ENCODE results near the gene TMEM245. TPM values are rescaled to one million over a fixed set of nuclear protein-coding genes. Genes with fewer than 3 reads are reported as not detected.
A peak's percentile ranks its signal among the peaks of the same experiment; 100 is the strongest.

TMEM245 gene
- total RNA-seq, 1 donor from 2014 or later, result 82.4 TPM

DNA sequence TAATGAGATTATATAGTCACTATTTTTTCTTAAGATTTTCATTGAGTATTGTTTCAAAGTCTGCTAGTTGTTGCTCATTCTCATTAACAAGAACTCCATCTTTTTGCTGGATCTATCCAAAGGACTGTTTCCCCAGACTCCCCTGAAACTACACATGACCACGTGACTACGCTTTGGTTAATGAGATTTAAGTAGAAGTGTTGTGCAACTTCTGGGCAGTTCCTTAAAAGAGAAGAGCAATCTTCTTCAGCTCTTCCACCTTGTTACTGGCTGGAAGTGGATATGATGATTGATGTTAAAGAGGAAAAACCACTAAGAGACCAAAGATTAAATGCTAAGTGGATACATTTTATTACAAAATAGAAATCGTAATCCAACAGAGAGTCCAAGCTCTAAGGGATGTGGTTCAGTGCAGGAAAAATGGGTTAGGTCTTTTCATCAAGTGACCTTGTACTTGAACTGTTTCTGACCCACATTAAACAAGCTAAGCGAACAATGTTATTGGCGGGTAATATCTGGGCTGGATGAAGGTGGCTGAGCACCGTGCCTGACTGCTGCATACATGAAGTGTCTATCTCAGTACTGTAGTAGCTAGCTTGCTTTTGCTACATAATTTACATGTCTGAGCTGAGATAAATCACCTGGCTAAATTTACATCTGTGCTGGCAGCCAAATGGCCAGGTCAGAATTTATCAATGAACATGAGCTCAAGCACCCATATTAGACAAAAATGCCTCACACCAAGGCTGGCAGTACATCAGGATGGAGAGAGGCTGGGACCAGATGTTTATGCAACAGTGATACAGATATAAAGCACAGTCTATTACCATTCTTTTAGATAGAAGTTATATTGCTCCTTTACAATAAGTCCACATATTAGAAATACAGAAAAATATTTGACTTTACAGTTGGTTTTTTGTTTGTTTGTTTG is 98.9 kb downstream of the TMEM245 start:
- DNase-seq, result no peak

DNA sequence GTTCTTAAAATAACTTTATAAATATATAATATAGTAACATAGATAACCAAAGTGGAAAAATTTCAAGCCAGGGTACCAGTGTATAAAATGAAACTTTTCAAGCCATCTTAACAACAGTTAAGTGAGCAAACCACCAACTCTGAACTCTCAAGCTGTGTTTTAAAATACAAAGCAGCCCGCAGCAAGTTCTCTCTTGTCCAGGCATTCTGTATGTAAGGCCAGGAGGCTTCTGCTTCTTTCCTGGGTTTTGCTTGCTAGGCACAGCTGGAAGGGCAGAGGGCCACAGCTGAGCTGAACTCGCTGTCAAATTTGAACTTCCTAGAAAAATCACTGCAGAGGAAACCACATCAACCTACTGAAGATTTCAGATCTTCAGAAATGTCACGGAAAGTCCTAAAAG is 99.6 kb downstream of the TMEM245 start:
- no peak for DNase-seq

DNA sequence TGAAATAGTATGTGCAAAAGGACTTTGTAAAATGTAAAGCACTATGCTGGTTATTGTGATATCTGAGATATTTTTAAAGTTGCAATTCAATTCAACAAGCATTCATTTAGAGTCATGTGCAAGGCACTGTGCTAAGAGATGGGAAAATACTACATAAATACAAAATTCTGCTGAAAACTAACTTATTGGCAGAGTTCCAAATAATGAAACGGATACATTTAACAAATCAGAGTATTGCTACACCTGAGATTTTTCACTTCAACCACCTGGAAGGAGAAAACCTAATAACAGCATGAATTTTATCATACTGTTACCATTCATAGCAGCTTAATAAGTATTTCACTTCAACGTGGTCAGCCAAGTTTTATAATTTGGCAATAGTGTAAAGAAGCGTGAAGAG is 100.3 kb downstream of the TMEM245 start:
- DNase-seq, result no peak

DNA sequence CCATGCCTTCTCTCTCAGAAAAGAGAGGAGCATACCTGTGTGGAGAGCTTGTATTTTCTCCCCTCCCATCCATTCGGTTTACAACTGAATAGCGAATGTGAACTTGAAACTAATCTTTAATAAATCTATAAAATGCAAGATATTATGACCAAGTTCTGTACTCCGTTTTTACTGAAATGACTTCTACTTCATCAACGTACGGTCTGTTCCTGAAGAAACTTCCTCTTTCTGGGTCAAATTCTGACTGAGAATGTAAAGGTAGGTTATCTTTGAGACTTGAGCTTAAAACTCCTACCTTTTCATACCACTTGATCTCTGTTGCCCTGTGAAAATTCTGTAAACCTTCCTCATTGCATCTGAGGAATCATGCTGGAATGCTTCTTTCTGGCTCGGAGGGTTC is 102.3 kb downstream of the TMEM245 start:
- DNase-seq, result no peak

DNA sequence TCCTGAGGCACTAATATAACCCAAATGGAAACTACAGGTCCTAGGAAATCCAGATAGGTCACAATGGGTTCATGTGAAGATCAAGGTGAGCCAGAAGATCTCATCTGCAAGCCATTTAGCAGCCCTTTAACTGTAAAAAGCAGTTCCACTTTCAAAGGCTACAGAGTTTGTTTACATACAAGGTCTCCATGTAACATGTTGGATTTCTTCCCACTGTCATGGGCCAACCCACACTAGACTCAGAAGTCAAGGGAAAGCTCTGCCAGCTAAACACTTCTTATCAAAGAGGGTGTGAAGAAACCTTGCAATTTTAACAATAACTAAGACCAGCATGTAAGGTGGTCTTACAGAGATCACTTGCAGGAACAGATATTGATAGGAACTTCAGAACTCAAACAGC is 102.7 kb downstream of the TMEM245 start:
- DNase-seq, result no peak

DNA sequence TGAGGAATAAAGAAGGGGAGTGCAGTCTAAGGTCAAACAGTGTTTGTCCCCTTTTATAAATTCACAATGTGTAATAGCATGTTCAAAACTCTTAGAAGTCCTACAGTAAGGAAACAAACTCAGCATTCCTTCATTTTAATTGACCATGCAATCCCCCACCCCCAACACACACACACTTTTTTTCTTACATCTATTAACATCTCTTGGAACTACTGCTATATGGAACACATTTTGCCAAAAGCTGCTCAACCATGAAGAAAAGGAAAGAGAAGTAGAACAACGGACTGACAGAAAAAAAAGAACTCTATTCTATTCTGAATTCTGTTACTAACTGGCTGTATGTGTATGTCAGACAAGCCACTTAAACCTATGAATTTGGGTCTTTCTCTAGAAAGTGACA is 103.6 kb downstream of the TMEM245 start:
- no peak for DNase-seq

DNA sequence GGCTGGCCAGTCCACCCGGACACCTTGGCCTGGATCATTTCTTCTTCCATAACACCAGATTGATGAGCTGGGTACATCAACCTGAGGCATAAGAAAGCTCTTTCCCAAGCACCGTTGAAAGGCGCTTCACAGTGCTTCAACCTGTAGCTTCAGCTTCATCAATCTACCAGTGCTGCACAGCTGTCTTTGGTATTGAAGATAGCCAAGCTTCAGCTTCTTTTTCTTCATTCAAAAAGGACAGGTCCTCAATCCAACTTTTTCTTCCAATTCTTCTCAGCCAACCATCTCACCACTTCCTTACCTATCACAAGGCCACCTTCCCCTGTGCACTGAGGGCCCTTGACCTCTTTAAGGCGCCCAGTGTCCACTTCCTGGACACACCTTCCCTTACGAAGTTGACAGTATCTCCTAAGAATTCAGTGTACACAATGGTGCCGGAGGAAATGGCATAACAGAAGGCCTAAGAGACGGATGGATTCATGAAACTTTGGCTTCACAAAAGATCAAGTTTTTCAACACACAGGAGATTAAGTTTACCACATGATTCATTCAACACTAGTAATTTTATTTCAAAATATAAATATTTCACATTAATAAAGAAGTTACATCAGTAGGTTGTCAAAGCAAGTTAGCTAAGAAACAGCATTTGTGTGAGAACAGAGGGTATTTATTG is 105.0 kb downstream of the TMEM245 start:
- peak; percentile 33 for DNase-seq

DNA sequence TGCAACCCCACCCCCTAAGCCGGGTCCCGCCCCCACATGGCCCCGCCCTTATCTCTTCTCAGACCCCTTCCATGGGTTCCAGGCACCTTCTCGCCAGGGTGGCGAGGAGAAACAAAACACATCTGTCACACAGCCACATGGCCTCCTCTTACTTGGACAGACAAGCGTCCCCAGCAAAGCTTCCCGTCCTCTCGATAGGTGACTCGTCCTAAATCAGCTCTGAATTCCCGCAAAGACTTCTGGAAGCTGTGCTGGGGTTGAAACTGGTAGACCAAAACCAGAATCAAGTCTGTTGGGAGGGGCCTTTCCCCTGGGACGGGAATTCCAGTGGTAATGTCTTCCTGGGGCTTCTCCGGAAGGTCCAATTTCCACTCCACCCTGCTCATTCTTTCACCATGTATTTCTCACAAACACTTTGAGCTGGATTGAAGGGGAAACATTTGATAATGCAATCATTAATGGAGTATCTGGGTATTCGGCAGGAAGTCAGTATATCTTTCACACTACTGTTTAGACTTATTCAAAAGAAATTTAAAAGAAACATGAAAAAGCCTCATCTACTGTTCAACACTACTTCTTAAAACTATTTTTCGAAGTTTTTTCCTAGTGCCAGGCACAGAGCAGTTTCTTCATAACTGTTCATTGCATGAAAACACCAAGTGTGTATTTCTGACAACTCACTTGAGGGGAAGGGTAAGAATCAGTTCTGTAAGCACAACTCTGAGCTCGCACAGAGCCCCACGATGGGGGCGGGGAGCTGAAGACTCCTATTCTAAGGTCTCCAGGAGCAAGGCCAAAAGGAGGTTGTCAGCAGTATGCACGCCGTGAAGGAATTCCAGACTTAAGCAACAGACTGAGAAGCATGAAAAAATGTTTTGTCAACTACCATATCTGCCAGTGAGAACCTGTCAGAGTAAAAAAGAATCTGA is 105.8 kb downstream of the TMEM245 start:
- DNase-seq, result no peak

DNA sequence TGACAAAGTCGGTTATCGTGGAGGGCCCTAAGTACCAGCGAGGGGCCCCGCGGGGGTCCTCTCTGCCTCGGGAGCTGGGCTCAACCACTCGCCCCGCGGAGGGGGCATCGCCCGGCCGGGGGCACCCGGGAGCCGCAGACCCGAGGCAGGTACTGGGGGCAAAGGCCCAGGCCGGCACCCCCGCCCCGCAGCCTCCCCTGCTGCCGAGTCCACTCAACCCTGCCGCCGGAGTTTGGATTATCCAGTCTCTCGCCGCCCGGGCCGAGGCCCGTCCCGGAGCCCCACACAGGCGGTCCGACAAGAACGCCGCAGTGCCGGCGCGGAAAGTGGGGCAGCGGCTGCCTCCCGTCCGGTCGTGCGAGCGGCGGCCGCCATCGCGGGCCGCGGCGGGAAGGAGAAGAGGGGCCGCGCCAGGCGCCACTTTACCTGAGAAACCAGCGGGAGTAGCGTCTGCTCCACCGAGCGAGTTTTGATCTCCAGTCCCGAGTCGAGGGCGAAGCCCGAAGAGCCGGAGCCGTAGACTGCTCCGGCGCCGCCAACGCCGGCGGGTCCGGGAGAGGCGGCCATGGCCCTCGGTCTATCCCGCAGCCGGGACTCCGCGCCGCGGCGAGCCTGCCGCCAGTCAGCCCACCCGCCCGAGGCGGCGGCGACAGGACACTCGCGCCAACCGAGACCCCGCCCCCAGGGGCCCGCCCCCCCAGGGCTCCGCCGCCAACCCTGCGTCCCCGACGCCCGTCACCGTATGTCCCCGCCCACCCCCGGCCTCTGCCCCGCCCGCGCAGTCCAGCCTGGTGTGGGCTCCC is 106.7 kb downstream of the TMEM245 start, which contains the start of gene CTNNAL1:
Gene CTNNAL1, minus strand, starts transcription at position 624 of the 803 bp plus-strand sequence. Its CDS starts 57 bp downstream, at position 567.
- DNase-seq, result peak; percentile 93

DNA sequence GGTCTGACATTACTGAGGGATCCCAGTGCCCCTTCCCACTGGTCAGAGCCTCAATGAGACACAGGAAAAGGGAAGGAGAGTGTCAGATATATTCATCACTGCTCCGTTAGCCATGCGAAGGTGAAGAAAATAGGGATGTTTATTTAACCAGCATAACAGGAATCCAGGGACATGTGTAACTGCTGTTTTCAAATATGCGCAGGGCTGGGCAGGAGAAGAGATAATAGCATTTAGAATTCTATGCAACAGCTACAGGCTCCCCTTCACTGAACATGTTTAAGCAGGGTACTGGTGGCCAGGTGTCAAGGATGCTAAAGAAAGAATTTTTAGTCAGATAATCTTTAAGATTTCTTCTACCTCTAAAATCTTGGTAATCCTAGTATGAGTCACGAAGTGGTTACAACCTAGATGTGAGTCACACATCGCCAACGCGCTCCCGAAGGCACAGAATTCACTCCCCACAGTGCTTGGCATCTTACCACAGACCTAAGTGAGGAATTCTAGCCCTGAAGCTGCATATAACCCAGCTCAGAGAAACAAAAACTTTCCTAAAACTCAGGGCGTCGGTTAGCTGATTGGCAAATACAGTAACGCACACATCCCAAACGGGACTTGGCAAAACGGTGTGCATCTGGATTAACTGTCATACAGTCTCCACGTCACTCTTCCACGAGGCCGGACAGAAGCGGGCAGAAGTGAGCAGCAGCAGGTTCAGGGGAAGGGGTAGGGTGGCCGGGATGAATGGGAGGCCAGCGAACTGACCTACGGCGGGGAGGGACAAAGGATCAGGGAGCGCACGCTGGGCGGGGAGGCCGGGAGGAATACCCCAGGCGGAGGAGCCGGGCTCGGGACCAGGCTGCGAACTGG is 107.5 kb downstream of the TMEM245 start:
- DNase-seq, result peak; percentile 88

DNA sequence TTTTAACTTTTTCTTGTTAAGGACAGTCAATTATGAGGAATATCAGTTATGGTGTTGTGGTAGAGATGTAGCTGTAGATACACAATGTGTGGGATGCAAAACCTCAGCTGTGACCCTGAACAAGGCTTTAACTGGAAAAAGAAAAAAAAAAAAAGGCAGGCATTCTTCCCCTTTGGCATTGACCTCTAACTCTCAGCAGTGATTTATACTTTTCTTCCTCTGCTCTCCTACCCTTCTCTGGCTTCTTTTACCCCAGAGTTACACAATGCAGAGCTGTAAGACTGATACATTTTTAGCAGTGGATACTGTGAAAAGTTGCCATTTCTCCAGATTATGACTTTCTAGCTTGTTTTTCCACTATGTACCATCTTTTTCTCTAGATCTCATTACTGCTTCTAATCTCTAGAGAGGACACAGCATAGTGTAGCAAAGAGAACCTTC is 108.5 kb downstream of the TMEM245 start:
- no peak for DNase-seq

DNA sequence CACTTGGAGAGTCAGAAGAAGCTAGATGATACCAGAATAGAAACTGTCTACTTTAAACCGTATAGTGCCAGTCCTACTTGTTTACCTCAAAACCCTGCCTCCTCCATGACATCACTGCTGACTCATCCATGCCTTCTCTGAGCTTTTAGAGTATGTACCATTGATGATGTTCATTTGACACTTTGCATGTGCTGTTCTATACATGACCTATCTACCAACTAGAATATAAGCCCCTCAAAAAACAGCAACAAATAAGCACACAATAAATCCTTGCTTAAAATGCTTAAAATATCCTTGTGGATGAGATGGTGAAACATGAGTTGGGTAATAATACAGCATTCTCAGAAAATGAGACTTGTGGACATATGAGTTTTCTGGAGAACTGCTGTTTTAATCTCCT is 109.0 kb downstream of the TMEM245 start:
- peak; percentile 87 for DNase-seq

DNA sequence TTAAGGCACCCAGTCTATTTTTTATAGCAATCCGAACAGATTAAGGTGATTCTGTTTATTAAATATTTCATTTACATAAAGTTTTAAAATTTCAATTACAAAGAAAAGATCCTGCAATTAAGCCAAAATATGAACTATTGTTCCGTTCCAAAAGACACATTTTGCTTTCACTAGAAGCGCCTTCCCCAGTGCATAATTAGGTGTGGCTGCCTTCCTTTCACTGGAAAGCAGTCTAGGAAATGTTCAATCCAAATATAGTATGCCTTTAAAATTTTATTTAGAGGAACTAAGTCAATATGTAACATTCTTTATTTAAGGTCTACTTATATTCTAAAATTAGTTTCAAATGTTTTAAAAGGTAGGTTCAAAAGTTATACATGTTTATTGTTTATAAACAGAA is 114.1 kb downstream of the TMEM245 start:
- no peak for DNase-seq

DNA sequence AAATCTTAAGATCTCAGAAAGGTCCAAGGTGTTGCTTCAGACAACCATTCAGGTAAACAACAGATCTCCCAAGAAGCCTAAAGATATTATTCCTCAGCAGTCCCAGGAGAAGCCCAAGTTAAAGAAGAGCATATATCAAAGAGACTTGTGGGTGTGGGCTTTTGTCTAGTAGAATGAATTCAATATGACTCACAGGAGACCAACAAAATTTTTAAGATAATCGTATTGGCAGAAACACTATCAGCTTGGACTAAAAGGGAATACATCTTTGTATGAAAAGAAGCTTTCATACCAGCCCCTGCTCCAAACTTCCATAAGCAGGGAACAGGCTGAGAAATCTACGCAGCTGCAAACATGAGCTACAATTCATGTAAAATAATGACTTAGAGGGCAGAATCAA is 116.6 kb downstream of the TMEM245 start:
- DNase-seq, result no peak

DNA sequence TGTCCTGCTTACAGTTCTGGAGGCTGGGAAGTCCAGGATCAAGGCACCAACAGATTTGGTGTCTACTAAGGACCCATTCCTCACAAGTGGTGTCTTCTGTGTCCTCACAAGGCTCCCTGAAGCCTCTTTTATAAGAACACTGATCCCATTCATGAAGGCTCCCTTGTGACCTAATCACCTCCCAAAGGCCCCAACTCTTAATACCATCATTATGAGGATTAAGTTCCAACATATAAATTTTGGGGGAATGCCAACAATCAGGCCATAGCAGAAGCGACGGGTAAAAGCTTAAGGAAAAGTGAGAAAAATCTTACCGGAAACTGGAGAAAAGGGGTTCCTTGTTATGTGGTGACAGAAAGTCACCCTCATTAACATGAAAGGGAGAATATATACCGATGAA is 117.6 kb downstream of the TMEM245 start:
- no peak for DNase-seq

DNA sequence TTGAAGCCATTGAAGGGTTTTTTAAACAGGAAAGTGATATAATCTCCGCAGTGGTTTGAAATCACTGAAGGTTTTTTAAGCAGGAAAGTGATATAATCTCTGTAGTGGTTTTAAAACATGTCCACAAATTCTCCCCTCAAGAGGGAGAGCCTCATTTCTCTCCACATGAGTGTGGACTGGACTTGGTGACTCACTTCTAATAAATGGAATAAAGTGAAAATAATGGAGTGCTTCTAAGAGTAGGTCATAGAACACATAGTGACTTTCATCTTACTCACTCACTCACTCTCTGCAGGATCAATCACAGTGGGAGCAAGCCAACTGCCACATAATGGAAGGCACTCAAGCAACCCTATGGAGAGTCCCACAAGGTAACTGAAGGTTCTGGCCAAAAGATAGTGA is 118.5 kb downstream of the TMEM245 start:
- peak; percentile 42 for DNase-seq

DNA sequence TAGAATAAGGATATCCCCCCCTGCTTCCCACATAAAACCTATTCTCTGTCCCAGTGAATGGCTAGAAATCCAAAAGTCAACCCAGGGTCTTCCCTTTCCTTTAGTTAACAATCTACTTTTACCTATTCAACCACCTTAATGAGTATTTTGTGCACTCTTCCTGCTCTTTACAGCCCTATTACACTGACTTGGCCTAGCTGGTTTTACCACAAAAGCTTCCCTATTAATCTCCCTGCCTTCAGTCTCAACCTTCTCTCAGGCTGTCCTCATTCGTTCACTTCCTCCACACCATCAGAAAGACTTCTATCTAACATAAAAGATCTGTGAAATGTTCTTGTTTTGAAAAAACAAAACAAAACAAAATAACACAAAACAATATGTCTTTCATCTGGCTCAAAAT is 122.6 kb downstream of the TMEM245 start:
- peak; percentile 10 for DNase-seq

DNA sequence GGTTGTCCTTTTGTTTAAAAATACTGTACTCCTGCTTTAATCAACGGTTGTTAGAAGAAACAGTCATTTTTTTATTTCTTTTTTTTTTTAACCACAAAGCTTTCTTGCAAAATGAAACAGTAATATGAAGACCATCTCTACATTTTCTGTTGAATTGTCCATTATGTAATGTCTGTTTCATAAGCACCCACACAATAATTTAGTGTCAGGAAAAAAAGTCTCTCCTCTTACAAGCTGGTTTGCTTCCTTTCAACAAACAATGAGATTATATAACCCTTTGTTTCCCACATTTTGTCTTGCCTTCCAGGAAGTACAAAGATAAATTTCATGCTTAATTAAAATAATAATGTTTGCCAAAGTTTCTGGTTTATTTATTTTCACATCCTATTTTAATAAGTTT is 123.1 kb downstream of the TMEM245 start:
- DNase-seq, result peak; percentile 63

DNA sequence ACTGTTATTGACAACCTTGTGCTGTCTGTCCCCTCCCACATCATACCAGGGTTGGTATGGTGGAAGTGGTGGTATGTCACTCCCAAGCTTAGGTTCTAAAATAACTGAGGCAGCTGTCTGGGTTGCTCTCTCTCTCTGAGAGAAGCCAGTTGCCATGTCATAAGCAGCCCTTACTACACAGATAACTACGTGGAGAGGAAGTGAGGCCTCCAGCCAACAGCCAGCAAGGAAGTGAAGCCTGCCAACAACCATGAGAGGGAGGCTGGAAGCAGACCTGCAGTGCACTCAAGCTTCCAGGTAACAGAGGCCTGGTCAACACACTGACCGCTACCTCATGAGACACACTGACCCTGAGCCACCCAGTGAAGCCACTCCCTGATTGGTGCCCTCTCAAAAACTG is 125.1 kb downstream of the TMEM245 start:
- peak; percentile 95 for DNase-seq

DNA sequence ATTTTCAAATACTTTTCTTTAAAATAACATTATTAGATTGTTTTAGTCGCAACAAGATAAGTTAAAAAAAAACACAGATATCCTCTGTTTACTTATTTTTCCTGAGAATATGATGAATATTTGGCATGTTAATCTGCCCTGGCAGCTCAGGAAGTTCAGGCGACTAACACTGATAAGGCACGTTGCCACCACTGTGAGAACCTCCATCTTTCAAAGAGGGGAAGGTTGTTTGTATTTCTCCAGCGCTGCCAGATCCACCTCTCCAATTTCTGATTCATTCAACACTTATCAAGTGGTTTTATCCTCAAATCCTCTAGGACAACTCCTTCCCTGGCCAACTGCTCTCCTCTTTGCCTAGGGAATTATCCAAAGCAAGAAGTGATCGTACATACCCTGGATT is 128.3 kb downstream of the TMEM245 start:
- peak; percentile 67 for DNase-seq

DNA sequence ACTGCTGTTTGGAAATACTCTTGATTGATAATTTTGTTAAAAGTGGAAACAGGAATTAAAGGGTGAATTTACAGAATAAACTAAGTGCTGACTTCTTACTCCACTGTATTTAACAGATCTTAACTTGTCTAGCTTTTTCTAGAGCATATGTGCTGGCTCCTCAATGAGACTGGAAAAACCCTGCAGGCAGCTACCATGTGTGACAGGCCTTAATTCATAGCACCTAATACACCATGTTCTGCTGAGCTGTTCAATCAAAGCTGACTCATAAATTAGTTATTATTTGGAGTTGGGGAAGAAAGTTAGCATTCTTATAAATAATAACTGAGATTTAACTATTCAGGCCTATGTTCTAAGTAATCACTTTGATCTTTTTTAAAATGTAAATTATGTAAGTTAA is 135.9 kb downstream of the TMEM245 start:
- no peak for DNase-seq

Data from dermis blood vessel endothelial cell (primary cell).